HUES64 (cell line): ENCODE results near the gene ESYT2.

Source experiments
- H3K27ac ChIP-seq: 2 replicates; pipeline ENCODE4 v1.7.0; 2013; ENCODE audit warnings: low read depth, low read length, inconsistent platforms
- H3K27me3 ChIP-seq: 2 replicates; pipeline ENCODE4 v1.6.1; 2013; ENCODE audit warnings: mild to moderate bottlenecking, low read length; ENCODE audit not compliant: insufficient read depth
- H3K36me3 ChIP-seq: 2 replicates; pipeline ENCODE4 v1.6.1; 2013; ENCODE audit warnings: mild to moderate bottlenecking, low read length; ENCODE audit not compliant: insufficient read depth
- H3K4me1 ChIP-seq: 2 replicates; pipeline ENCODE4 v1.6.1; 2013; ENCODE audit warnings: mild to moderate bottlenecking, low read length, moderate library complexity; ENCODE audit not compliant: insufficient read depth
- H3K4me3 ChIP-seq: 2 replicates; pipeline ENCODE4 v1.5.1; 2013; ENCODE audit warnings: mild to moderate bottlenecking, low read length, moderate library complexity
- H3K9ac ChIP-seq: 2 replicates; pipeline ENCODE4 v1.6.1; 2013; ENCODE audit warnings: mild to moderate bottlenecking, low read depth, low read length
- H3K9me3 ChIP-seq: 2 replicates; pipeline ENCODE4 v1.6.1; 2013; ENCODE audit warnings: low read depth, low read length; ENCODE audit not compliant: insufficient read depth
- WGBS: fragments of 150-250, 120-280 bp; methylation state at CpG from one replicate; pipeline ENCODE4 v1.1.7; 2013; ENCODE audit warnings: missing lambda C conversion rate; 5-methylcytosine and 5-hydroxymethylcytosine counted together

The ESYT2 gene

DNA sequence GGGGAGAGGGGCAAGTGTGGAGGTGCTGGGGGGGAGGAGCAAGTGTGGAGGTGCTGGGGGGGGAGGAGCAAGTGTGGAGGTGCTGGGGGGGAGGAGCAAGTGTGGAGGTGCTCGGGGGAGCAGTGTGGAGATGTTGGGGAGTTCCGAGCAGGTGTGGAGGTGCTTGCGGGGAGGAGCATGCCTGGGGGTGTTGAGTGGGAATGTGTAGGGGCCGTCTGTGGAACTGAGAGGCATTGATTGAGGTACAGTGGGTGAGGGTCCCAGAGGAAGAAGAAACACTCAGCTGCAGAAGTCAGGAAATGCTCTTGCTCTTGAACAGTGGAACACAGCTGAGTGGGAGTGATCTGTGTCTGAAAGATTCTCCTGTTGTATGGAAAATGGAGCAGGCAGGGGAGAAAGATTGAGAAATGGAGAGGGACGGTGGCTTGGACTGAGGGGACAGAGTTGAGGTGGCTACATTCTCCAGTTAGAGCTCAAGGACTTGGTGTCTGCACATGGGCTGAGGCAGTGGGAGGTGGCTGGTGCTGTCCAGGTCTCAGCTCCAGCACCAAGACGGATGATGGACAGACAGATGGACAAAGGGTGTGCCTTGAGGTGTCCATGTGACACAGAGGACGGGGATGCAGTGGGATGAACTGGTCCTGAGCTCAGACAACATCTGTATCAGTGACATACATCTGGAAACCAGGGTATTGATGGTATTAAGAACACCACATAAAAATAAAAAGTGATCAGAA is 99.5 kb downstream of the ESYT2 start:
- Histone ChIP-seq H3K4me3 (no peak overlapping the region), H3K9me3 (no peaks in the 10 kb centered on the region), H3K36me3 (peaks cover 31% of the 10 kb centered on the region), H3K4me1 (peaks cover 13% of the 10 kb centered on the region), H3K9ac (no peak overlapping the region), H3K27me3 (no peaks in the 10 kb centered on the region), H3K27ac (no peak overlapping the region)
- 88% methylated on average over 7 of the region's 7 CpGs for WGBS

DNA sequence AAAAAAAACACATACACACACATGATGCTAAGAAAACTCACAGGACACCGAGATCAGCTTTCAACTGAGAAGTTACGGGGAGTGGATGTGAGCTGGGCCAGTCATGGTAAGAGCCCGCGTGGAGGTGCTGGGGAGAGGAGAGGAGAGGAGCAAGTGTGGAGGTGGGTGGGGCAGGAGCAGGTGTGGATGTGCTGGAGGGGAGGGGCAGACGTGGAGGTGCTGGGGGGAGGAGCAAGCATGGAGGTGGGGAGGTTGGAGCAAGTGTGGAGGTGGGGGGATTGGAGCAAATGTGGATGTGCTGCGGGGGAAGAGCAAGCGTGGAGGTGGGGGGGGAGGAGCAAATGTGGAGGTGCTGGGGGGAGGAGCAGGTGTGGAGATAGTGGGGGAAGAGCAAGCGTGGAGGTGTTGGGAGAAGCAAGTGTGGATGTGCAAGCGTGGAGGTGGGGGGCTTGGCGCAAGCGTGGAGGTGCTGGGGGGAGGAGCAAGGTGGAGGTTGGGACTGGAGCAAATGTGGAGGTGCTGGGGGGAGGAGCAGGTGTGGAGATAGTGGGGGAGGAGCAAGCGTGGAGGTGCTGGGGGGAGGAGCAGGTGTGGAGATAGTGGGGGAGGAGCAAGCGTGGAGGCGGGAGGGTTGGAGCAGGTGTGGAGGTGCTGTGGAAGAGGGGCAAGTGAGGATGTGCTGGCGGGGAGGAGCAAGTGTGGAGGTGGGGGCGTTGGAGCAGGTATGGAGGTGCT is 100.2 kb downstream of the ESYT2 start:
- 91% methylated on average over 16 of the region's 16 CpGs for WGBS
- Histone ChIP-seq H3K27ac (no peak overlapping the region), H3K4me1 (peaks cover 13% of the 10 kb centered on the region), H3K9ac (no peak overlapping the region), H3K9me3 (no peaks in the 10 kb centered on the region), H3K27me3 (no peaks in the 10 kb centered on the region), H3K36me3 (peaks cover 24% of the 10 kb centered on the region), H3K4me3 (no peak overlapping the region)

DNA sequence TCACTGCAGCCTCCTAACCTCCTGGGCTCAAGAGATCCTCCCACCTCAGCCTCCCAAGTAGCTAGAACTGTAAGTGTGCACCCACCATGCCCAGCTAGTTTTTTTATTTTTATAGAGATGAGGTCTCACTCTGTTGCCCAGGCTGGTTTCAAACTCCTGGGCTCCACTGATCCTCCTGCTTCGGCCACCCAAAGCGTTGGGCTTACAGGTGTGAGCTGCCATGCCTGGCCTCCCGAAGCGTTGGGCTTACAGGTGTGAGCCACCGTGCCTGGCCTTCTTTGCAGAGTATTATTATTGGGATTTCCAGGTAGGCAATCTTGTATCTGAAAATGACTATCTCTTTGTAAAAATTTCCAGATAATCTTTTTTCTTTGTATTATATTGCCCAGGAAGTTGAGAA is 101.6 kb downstream of the ESYT2 start:
- no peak overlapping the region for H3K27ac ChIP-seq
- peaks cover 6% of the 10 kb centered on the region for H3K4me1 ChIP-seq
- whole genome bisulfite sequencing = 94% methylated on average over 5 of the region's 5 CpGs
- H3K4me3 ChIP-seq = no peak overlapping the region
- no peaks in the 10 kb centered on the region for H3K9me3 ChIP-seq
- H3K27me3 ChIP-seq = no peaks in the 10 kb centered on the region
- peaks cover 12% of the 10 kb centered on the region; the same call in 1 of the 2 replicates for H3K36me3 ChIP-seq
- no peak overlapping the region for H3K9ac ChIP-seq

DNA sequence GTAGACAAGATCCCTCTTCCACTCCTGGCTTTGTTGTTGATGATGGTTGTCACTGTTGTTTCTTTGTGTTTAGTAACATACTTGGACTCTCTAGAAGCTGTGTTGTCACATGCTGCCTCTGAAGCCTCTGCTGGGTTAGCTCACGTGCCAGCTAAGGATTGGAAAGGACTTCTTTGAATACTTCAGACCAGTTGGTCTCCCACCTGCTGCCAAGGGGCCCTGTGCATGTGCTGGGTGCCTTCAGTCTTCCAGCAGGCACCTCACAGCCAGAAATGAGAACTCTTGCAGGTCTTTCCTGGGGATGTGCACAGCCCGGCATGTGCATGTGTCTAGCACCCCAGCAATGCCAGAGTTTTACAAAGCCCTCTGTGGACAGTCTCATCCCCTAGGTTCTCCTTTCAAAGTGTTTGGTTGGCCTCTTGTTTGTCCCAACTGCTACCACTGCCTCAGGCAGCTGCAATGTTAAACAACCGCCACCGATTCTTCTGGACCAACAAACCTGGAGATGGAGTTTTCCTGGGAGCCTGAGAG is 103.0 kb downstream of the ESYT2 start:
- H3K4me1 ChIP-seq = no peaks in the 10 kb centered on the region
- 92% methylated on average over 4 of the region's 4 CpGs for WGBS
- no peak overlapping the region for H3K9ac ChIP-seq
- H3K36me3 ChIP-seq = 0 out of 2 replicates have a peak, but pooled peaks cover 3% of the 10 kb centered on the region
- H3K27ac ChIP-seq = no peak overlapping the region
- no peak overlapping the region for H3K4me3 ChIP-seq
- no peaks in the 10 kb centered on the region for H3K27me3 ChIP-seq
- H3K9me3 ChIP-seq = no peaks in the 10 kb centered on the region

DNA sequence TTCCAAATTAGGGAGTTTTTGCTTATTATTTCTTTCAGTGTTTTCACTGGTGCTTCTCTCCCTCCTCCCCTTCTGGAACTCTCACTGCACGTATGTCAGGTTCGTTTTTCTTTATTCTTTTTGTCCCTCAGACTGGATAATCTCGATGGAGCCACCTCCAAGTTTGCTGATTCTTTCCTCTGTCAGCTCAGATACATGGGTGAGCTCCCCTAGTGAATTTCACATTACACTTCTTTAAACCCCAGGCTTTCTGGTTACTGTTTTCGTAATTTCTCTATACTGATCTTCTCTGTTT is 103.9 kb downstream of the ESYT2 start:
- 87% methylated on average over 4 of the region's 4 CpGs for WGBS
- no peaks in the 10 kb centered on the region for H3K4me1 ChIP-seq
- H3K9me3 ChIP-seq = no peaks in the 10 kb centered on the region
- H3K36me3 ChIP-seq = 0 out of 2 replicates have a peak, but pooled peaks cover 2% of the 10 kb centered on the region
- H3K27ac ChIP-seq = no peak overlapping the region
- H3K4me3 ChIP-seq = no peak overlapping the region
- no peaks in the 10 kb centered on the region for H3K27me3 ChIP-seq
- H3K9ac ChIP-seq = no peak overlapping the region

DNA sequence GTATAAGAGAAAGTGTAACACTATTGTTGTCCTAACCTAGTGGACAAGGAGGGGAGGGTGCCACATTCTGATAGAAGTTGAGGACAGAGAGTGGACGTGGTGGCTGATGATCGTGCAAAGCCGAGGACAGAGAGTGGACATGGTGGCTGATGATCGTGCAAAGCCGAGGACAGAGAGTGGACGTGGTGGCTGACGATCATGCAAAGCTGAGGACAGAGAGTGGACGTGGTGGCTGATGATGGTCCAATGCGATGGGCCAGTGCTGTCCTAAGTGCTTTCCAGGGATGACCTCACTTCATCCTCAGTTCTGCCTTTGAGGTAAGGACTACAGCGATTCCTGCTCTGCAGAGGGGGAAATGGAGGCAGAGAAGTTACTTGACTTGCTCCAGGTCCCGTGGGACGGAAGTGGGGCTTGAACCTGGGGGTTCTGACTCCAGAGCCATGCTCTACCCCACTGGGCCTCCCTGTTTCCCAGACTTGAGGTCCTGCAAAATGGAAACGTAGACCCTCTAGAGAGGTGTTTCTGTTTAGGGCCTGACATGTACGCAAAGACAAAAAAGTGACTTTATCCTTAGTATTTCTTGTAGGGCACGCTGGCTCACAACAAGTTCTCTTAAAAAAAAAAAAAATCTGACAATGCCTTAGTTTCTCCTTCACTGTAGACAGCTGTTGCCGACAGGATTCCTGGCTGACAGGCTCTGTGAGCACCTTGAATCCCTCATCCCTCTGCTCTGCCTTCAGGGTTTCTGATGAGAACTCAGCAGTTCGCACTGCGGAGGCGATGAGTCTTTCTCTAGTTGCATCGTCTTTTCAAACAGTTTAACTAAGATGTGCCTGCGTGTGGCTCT is 104.4 kb downstream of the ESYT2 start:
- Histone ChIP-seq H3K4me3 (no peak overlapping the region), H3K4me1 (no peaks in the 10 kb centered on the region), H3K27ac (no peak overlapping the region), H3K9me3 (no peaks in the 10 kb centered on the region), H3K9ac (no peak overlapping the region), H3K36me3 (no peaks in the 10 kb centered on the region), H3K27me3 (no peaks in the 10 kb centered on the region)
- 92% methylated on average over 21 of the region's 21 CpGs for WGBS

DNA sequence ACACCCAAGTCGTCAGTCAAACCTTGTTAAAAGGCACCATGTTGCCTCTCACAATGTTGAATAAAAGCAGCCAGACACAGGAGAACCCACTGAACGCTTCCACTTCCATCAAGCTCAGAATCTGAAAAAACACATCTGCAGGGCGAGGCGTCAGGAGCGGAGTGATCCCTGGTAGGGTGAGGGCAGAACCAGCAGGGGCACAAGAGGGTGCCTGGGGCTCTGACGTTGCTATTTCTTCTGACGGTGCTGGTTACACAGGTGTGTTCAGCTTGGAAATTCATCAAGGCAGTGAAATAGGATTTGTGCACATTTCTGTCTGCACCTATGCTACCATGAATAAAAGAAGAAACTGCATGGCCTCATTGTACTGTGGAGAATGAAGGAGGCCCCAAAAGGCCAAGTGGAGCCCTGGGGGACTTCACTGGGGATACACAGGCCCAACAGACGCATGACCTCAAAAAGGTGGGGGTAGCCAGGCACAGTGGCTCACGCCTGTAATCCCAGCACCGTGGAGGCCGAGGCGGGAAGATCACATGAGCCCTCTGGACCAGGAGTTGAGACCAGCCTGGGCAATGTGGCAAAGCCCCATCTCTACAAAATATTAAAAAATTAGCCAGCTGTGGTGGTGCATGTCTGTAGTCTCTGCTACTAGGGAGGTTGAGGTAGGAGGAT is 105.5 kb downstream of the ESYT2 start:
- Histone ChIP-seq H3K27ac (no peak overlapping the region), H3K9ac (no peak overlapping the region)
- whole genome bisulfite sequencing = 91% methylated on average over 12 of the region's 12 CpGs

DNA sequence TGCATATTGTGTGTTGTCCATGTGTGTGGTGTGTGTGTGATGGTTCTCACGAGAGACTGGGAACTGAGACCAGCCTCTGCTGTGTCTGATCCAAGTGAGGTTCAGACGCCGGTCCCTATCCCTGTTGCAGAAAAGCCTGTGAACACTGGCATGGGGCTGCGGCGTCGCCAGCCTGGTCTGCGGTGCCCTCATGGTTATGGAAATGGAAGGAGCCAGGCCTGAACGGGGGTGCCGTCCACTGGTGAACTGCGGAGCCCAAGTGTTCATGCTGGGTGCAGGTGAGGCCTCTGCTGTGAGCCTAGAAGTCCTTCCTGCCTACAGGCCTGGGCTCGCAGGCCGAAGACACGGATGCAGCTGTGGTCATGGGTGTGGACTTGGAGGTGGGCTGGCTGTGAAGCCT is 106.0 kb downstream of the ESYT2 start:
- H3K36me3 ChIP-seq = no peaks in the 10 kb centered on the region
- WGBS = 87% methylated on average over 13 of the region's 13 CpGs
- peaks cover 3% of the 10 kb centered on the region; the same call in 1 of the 2 replicates for H3K27me3 ChIP-seq

More for the DNA sequence above, 105.5 kb downstream of the ESYT2 start:
- Histone ChIP-seq H3K9me3 (no peaks in the 10 kb centered on the region), H3K36me3 (no peaks in the 10 kb centered on the region), H3K4me1 (no peaks in the 10 kb centered on the region), H3K4me3 (no peak overlapping the region), H3K27me3 (no peaks in the 10 kb centered on the region)

DNA sequence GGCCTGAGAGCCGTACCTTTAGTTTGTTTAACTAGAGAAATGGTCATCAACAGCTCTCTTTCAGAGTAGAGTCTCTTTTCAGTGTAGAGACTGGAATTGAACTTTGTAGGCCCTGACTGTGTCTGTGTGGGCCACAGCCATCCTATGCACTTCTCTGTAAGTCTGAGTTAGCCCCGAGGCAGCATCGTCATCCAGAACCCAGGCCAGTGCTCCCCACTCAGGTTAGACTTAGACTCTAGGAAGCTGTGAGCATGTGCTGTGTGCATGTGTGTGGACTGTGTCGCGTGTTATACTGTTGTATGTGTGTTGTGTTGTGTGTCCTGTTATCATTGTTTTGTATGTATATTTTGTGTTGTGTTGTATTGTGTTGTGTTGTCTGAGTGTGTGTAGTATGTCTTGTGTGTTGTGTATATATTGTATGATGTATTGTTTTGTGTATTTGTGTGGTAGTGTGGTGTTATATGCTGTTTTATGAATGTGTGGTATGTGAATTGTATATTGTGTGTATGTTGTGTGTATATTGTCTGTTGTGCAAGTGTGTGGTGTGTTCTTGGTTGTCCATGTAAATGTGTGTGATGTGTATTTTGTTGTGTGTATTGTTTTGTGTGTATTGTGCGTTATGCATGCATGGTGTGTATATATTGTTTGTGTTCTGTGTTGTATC is 106.6 kb downstream of the ESYT2 start:
- Histone ChIP-seq H3K27me3 (peaks cover 5% of the 10 kb centered on the region; the same call in 1 of the 2 replicates), H3K9ac (no peak overlapping the region), H3K36me3 (no peaks in the 10 kb centered on the region), H3K4me1 (no peaks in the 10 kb centered on the region), H3K9me3 (no peaks in the 10 kb centered on the region), H3K4me3 (no peak overlapping the region), H3K27ac (no peak overlapping the region)
- 92% methylated on average over 6 of the region's 6 CpGs for WGBS

More for the DNA sequence above, 106.0 kb downstream of the ESYT2 start:
- Histone ChIP-seq H3K9me3 (no peaks in the 10 kb centered on the region), H3K9ac (no peak overlapping the region), H3K27ac (no peak overlapping the region), H3K4me1 (no peaks in the 10 kb centered on the region), H3K4me3 (no peak overlapping the region)

DNA sequence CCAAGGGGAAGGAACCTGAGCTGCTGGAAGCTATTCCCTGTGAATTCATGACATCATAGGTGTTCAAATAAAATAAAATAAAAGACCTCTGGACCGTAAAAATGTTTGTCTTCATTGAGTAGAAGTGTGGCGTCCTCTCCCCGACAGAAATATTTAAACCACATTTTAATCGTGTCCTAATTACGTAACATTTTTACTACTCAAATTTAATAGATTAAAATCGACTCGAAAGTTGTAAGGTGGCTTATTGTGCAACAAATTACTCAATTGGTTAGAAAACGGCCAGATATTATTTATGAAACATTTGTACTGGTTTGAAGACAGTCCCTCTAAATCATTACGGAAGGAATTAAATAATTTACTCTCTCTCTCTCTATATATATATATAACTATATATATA is 109.2 kb downstream of the ESYT2 start:
- H3K27ac ChIP-seq = no peak overlapping the region
- H3K36me3 ChIP-seq = no peaks in the 10 kb centered on the region
- H3K9ac ChIP-seq = no peak overlapping the region
- H3K9me3 ChIP-seq = no peaks in the 10 kb centered on the region
- no peak overlapping the region for H3K4me3 ChIP-seq
- 97% methylated on average over 8 of the region's 9 CpGs for WGBS
- H3K4me1 ChIP-seq = no peaks in the 10 kb centered on the region
- peaks cover 5% of the 10 kb centered on the region; the same call in 1 of the 2 replicates for H3K27me3 ChIP-seq
